K562 (cell line): ENCODE data around the gene SOCS7. TPM values are rescaled to one million over a fixed set of nuclear protein-coding genes. Genes with fewer than 3 reads are reported as not detected.
A peak's percentile ranks its signal among the peaks of the same experiment; 100 is the strongest.

ENCODE experiments used
- ARHGAP35 ChIP-seq: fragments of 450-650 bp; IDR thresholded peaks from 2 replicates; pipeline ENCODE4 v1.6.1; 2018; ENCODE audit not compliant: partially characterized antibody
- C11orf30 ChIP-seq: fragments of 450-650 bp; IDR thresholded peaks from 2 replicates; pipeline ENCODE4 v1.6.1; 2016; ENCODE audit warnings: low read depth, mild to moderate bottlenecking
- GABPA ChIP-seq: fragments of 200-800 bp; sonication (Bioruptor generic); conservative IDR thresholded peaks from 2 replicates; pipeline ENCODE4 v1.6.1; 2016; ENCODE audit warnings: low read depth, missing genetic modification characterization, missing compliant biosample characterization
- GABPB1 ChIP-seq: sonication (generic); formaldehyde crosslinking; IDR thresholded peaks from 2 replicates; pipeline ENCODE4 v1.8.0; 2022; ENCODE audit warnings: mild to moderate bottlenecking, missing genetic modification reagents
- JUN ChIP-seq, 2 experiments: sonication (generic) in 1 of 2; formaldehyde crosslinking in 1 of 2; IDR thresholded peaks; 2 replicates each; pipeline versions ENCODE4 v1.6.1 to v1.8.0; 2012 to 2022; ENCODE audit warnings: borderline replicate concordance in 2 of 2, mild to moderate bottlenecking in 2 of 2, improper control_type of control experiment in 1 of 2, low read depth in 1 of 2, low read length in 1 of 2, missing genetic modification reagents in 1 of 2
- KLF10 ChIP-seq: fragments of 250-450 bp; sonication (Bioruptor Pico); IDR thresholded peaks from 2 replicates; pipeline ENCODE4 v1.6.1; 2021; ENCODE audit warnings: matching md5 sums
- NUFIP1 ChIP-seq: fragments of 450-650 bp; IDR thresholded peaks from 2 replicates; pipeline ENCODE4 v1.6.1; 2018; ENCODE audit not compliant: partially characterized antibody
- PTTG1 ChIP-seq: fragments of 450-650 bp; IDR thresholded peaks from 2 replicates; pipeline ENCODE4 v1.6.1; 2016; ENCODE audit warnings: low read depth, mild to moderate bottlenecking, missing genetic modification characterization, missing compliant biosample characterization
- SAFB2 ChIP-seq: fragments of 200-400 bp; formaldehyde crosslinking; IDR thresholded peaks from 2 replicates; pipeline ENCODE4 v1.6.1; 2018; ENCODE audit warnings: borderline replicate concordance, low read length, low read depth, moderate library complexity; ENCODE audit not compliant: severe bottlenecking
- SMARCB1 ChIP-seq: IDR thresholded peaks from 2 replicates; pipeline ENCODE4 v1.6.1; 2011; ENCODE audit warnings: improper control_type of control experiment, low read depth; ENCODE audit not compliant: insufficient read length
- TCF7L2 ChIP-seq: fragments of 150-350 bp; IDR thresholded peaks from 2 replicates; pipeline ENCODE4 v1.6.1; 2016; ENCODE audit warnings: low read depth, mild to moderate bottlenecking, low read length, moderate library complexity
- U2AF2 ChIP-seq: fragments of 200-400 bp; formaldehyde crosslinking; optimal IDR thresholded peaks from 2 replicates; pipeline ENCODE3; 2017; ENCODE audit warnings: low read depth, mild to moderate bottlenecking, low read length
- WHSC1 ChIP-seq: IDR thresholded peaks from one replicate; pipeline ENCODE4 v1.6.1; 2012; ENCODE audit warnings: low read length, control low read depth, inconsistent platforms
- XRCC4 ChIP-seq: IDR thresholded peaks from one replicate; pipeline ENCODE4 v1.6.1; 2011; ENCODE audit not compliant: insufficient read depth, insufficient read length; ENCODE audit errors: extremely low read depth
- ZBTB8A ChIP-seq: fragments of 450-650 bp; IDR thresholded peaks from 2 replicates; pipeline ENCODE4 v1.6.1; 2018; ENCODE audit warnings: mild to moderate bottlenecking, moderate library complexity; ENCODE audit not compliant: partially characterized antibody
- ZKSCAN1 ChIP-seq: fragments of 150-350 bp; IDR thresholded peaks from 2 replicates; pipeline ENCODE4 v1.6.1; 2016; ENCODE audit warnings: low read depth, low read length
- ZNF133 ChIP-seq: fragments of 250-450 bp; sonication (Bioruptor Pico); IDR thresholded peaks from 2 replicates; pipeline ENCODE4 v1.4.0; 2020; ENCODE audit warnings: mild to moderate bottlenecking
- ZNF184 ChIP-seq: sonication (generic); formaldehyde crosslinking; IDR thresholded peaks from 2 replicates; pipeline ENCODE4 v1.5.0; 2020; ENCODE audit warnings: missing genetic modification reagents
- ZNF696 ChIP-seq: fragments of 250-450 bp; sonication (Bioruptor Pico); conservative IDR thresholded peaks from 2 replicates; pipeline ENCODE4 v1.4.0; 2020; ENCODE audit warnings: mild to moderate bottlenecking, moderate library complexity
- ZNF75A ChIP-seq: fragments of 450-650 bp; formaldehyde crosslinking; IDR thresholded peaks from 2 replicates; pipeline ENCODE4 v1.4.0; 2020; ENCODE audit warnings: mild to moderate bottlenecking
- polyA plus RNA-seq, 8 experiments: library from polyadenylated mRNA; depleted of rRNA in 4 of 8; stranded (reverse) in 5 of 8; unstranded in 3 of 8; fragments of >200 nt; fragmentation: Nextera tagmentation in 2 of 8; fragmentation: Illumina TruSeq in 1 of 8; extraction: Ambion mirVana in 2 of 8; extraction: Trizol in 1 of 8; gene quantifications; 2 replicates each; pipeline versions ENCODE4 v1.2.1 to v1.2.3, GENCODE V29; 2011 to 2014; ENCODE audit warnings: inconsistent platforms in 1 of 8, missing spikeins in 1 of 8
- total RNA-seq, 7 experiments: library from RNA; depleted of rRNA in 6 of 7; stranded (reverse); fragments of >200 nt in 6 of 7; fragmentation: Illumina TruSeq in 2 of 7; extraction: Trizol in 2 of 7; gene quantifications; 2 replicates each; pipeline versions ENCODE4 v1.2.1 to v1.2.3, GENCODE V29; 2011 to 2021; ENCODE audit warnings: low replicate concordance in 1 of 7
- TF ChIP-seq, protein P1 (sequence below), 2 experiments: fragments of 200-800 bp in 1 of 2; sonication (Bioruptor generic) in 1 of 2; sonication (generic) in 1 of 2; formaldehyde crosslinking in 1 of 2; IDR thresholded peaks in 1 of 2; conservative IDR thresholded peaks in 1 of 2; 2 replicates each; pipeline versions ENCODE4 v1.5.0 to v1.6.1; 2016 to 2020; ENCODE audit warnings: missing compliant biosample characterization in 1 of 2, missing genetic modification characterization in 1 of 2, missing genetic modification reagents in 1 of 2
- TF ChIP-seq, protein P2 (sequence below): fragments of 200-800 bp; sonication (Bioruptor generic); IDR thresholded peaks from 2 replicates; pipeline ENCODE4 v1.6.1; 2017; ENCODE audit warnings: missing genetic modification characterization, missing compliant biosample characterization
- TF ChIP-seq, protein P3 (sequence below): fragments of 250-450 bp; sonication (Bioruptor Pico); IDR thresholded peaks from 2 replicates; pipeline ENCODE4 v1.5.0; 2021; ENCODE audit warnings: mild to moderate bottlenecking, borderline replicate concordance

SOCS7 gene
- total and polyA plus RNA-seq, 9 of the 15 experiments (the other 6 are each of a cell fraction or from before 2014, with no cell fraction given): 0.94 to 14.5 (median 8.2) TPM

DNA sequence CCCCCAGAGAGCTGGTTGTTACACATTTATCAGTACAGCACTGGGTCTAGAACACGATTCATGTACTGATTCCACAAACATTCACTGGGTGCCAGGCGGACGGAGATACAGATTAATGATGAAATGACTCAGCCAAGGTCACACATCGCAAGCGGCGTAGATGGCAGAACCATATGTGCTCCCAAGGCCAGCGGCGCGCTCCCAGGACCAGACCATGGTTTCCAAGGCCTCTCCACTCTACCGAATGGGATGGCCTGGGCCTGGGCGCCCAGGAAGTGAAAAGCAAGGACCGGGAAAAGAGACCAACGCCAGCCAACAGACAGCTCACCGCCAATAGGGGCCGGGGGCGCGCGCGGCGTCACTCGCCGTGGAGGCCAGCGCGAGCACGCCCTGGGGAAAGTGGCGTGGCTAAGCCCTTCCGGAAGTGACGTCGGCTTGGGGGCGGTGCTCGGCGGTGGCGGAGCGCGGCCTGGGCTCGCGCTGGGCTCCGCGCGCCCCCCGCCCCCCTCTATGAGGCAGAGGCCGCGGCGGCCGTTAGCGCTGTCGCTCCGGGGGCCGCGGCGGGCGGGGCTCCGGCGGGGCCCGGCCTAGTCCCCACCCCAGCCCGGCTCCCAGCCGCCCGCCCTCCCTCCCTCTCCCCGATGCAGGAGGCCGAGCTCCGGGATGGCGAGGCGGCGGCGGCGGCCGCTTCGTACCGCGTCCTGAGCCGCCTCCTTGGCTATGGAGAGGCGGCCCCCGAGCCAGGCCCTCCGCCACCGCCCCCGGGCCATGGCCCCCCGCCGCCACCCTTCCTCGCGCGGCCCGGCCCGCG is at the start of gene SOCS7 (continued):
- TF ChIP-seq JUN (IDR thresholded peaks at IDR 0.05; ENCODE audit: borderline replicate concordance, low read depth, low read length): no peak
- TF ChIP-seq JUN (CRISPR knock-in tag; IDR thresholded peaks at IDR 0.05; ENCODE audit: borderline replicate concordance): no peak
- no peak for TF ChIP-seq SAFB2
- TF ChIP-seq, protein P1, sequence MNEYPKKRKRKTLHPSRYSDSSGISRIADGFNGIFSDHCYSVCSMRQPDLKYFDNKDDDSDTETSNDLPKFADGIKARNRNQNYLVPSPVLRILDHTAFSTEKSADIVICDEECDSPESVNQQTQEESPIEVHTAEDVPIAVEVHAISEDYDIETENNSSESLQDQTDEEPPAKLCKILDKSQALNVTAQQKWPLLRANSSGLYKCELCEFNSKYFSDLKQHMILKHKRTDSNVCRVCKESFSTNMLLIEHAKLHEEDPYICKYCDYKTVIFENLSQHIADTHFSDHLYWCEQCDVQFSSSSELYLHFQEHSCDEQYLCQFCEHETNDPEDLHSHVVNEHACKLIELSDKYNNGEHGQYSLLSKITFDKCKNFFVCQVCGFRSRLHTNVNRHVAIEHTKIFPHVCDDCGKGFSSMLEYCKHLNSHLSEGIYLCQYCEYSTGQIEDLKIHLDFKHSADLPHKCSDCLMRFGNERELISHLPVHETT (CRISPR knock-in tag; conservative IDR thresholded peaks at IDR 0.05 in 1 of 2, IDR thresholded peaks at IDR 0.05 in 1 of 2): peak in 1 of 2 experiments; percentile 82; a peak in 2 of 4 replicates
- TF ChIP-seq NUFIP1: no peak
- peak; percentile 92 for TF ChIP-seq GABPB1
- TF ChIP-seq ZNF133 (CRISPR knock-in tag): no peak
- TF ChIP-seq, protein P2, sequence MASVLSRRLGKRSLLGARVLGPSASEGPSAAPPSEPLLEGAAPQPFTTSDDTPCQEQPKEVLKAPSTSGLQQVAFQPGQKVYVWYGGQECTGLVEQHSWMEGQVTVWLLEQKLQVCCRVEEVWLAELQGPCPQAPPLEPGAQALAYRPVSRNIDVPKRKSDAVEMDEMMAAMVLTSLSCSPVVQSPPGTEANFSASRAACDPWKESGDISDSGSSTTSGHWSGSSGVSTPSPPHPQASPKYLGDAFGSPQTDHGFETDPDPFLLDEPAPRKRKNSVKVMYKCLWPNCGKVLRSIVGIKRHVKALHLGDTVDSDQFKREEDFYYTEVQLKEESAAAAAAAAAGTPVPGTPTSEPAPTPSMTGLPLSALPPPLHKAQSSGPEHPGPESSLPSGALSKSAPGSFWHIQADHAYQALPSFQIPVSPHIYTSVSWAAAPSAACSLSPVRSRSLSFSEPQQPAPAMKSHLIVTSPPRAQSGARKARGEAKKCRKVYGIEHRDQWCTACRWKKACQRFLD: no peak
- no peak for TF ChIP-seq PTTG1 (tag)
- TF ChIP-seq U2AF2: no peak
- TF ChIP-seq ZNF696 (CRISPR knock-in tag): no peak
- TF ChIP-seq TCF7L2: no peak
- 0 out of 2 replicates have a peak, but pooled peaks have one; percentile 12 for TF ChIP-seq ZKSCAN1
- TF ChIP-seq, protein P3, sequence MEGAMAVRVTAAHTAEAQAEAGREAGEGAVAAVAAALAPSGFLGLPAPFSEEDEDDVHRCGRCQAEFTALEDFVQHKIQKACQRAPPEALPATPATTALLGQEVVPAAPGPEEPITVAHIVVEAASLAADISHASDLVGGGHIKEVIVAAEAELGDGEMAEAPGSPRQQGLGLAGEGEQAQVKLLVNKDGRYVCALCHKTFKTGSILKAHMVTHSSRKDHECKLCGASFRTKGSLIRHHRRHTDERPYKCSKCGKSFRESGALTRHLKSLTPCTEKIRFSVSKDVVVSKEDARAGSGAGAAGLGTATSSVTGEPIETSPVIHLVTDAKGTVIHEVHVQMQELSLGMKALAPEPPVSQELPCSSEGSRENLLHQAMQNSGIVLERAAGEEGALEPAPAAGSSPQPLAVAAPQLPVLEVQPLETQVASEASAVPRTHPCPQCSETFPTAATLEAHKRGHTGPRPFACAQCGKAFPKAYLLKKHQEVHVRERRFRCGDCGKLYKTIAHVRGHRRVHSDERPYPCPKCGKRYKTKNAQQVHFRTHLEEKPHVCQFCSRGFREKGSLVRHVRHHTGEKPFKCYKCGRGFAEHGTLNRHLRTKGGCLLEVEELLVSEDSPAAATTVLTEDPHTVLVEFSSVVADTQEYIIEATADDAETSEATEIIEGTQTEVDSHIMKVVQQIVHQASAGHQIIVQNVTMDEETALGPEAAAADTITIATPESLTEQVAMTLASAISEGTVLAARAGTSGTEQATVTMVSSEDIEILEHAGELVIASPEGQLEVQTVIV (CRISPR knock-in tag): no peak
- TF ChIP-seq SMARCB1: no peak
- TF ChIP-seq XRCC4: no peak
- 0 out of 2 replicates have a peak, but pooled peaks have one; percentile 17 for TF ChIP-seq C11orf30
- no peak for TF ChIP-seq WHSC1
- TF ChIP-seq ZBTB8A: no peak
- TF ChIP-seq ARHGAP35: no peak
- TF ChIP-seq ZNF75A (CRISPR knock-in tag): no peak
- TF ChIP-seq ZNF184 (CRISPR knock-in tag): no peak
- TF ChIP-seq KLF10 (CRISPR knock-in tag): no peak
- TF ChIP-seq GABPA (tag): peak; percentile 94
